T follicular helper cell (primary cell): ENCODE data around the gene ZNF485.
"Not testable (repeated sequence)": the region's sequence is repeated elsewhere in the genome, so short reads cannot be mapped to it uniquely, and the experiment has no call there.

Experiments
- DNase-seq: peaks from one replicate; pipeline ENCODE4 v3.0.0-alpha.2; 2020; ENCODE audit warnings: low read depth

ZNF485 gene

DNA sequence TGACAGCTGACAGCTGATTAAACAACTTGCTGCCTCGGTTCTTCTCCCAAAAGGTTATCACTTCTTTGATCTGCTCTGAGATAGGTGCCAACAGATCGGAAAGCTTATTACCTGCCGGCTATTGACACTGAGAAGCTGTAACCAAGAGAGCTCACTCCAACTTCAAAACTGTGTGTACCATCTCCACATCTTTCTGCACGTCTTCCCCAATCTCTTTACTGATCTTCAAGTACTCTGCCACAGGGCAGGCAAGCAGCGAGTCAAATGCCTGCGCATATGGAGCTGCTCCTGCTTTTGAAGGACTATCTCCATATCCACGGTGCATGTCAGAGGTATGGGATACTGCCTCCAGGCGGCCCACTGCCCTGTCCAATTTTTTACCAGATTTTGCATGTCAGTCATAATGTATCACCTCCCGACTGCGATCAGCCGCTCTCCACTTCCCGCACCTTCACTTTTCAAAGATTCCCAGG lies 352 bp upstream of the ZNF485 start:
- no peak for DNase-seq

DNA sequence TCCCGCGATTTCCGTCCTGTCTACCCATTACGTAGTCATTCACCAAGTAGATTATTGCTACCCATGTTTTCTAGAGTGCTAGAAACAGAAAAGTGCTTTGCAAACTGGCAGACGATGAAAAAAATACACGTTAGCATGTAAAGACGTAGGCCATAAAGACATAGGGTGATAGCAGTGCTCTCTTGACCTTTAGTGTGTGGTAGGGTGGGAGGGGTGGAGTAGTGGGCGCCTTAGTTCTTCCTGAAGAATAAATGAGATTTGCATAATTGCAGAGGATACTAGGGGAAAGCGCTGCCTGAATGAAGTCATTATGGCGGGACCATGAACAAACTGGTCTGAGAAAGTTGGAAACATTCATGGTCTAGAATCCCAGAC lies 948 bp downstream of the ZNF485 start:
- DNase-seq = no peak

DNA sequence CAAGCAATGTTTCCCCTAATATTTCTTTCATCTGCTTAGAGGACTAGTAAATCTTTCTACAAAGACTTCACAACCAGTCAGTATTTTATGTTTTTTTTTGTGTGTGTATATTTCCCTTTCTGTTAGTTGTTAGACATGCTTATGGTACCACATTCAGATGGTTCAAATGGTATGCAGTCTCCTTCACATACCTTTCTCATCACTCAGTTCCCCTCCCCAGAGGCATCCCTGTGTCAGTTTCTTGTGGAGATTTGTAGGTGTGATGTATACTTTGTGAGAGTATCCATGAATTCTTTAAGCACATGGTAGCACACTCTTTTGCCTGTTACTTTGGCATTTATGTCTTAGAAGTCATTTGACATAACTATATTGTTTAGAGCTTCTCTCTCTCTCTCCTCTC lies 4.4 kb downstream of the ZNF485 start:
- no peak for DNase-seq

DNA sequence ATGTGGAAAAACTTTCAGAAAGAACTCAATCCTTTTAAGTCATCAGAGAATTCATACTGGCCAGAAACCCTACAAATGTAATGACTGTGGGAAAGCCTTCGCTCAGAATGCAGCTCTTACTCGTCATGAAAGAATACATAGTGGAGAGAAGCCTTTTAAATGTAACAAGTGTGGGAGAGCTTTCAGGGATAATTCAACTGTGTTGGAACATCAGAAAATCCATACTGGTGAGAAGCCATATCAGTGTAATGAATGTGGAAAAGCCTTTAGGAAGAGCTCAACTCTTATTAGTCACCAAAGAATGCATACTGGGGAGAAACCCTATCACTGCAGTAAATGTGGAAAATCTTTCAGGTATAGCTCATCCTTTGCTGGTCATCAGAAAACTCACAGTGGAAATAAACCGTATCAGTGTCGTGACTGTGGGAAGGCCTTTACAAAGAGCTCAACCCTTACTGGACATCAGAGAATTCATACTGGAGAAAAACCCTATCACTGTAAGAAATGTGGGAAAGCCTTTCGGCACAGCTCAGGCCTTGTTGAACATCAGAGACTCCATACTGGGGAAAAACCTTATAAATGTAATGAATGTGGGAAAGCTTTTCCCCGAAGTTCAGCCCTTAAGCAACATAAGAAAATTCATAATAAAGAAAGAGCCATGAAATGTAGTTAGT lies 10.6 kb downstream of the ZNF485 start:
- no peak for DNase-seq

DNA sequence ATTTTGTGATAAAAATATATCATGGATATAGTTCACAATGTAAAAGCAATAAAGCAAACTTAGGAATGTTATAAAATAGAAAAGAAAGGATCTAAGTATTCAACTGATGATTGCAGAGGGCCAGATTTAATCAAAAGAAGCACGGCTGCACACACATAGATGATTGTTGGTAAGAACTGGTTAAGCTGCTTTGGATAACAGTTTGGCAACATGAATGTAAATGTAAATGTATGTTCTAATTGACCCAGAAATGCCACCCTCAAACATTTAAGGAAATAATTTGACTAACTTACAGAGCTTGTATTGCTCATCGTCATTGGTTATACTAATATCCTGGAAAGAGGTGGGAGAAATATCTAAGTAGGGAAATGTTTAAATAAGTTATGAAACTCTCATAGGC lies 13.1 kb downstream of the ZNF485 start:
- no peak for DNase-seq

DNA sequence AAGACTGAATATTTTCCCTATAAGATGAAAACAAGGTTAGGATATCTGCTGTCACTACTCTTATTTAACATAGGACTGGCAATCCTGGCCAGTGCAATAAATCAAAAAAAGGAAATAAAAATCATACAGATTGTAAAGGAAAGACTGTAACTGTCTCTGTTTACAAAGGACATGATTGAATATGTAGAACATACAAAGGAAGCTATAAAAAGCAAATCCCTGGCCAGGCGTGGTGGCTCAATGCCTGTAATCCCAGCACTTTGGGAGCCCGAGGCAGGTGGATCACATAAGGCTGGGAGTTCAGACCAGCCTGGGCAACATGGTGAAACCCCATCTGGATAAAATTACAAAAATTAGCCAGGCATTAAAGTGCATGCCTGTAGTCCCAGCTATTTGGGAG lies 15.8 kb downstream of the ZNF485 start:
- DNase-seq = no peak

DNA sequence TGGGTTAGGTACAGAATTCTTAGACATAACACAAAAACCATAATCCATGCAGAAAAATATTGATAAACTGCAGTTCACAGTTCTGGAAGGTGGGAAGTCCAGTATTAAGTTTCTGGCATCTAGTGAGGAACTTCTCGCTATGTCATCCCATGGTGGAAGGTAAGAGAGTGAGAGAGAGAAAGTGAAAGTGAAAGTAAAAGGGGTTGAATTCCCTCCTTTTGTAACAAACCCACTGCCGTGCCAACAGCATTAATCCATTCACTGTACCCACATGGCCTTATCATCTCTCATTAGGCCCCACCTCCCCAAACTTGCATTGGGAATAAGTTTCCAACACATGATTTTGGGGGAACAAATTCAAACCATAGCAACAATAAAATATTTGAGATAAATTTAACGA lies 17.1 kb downstream of the ZNF485 start:
- DNase-seq = no peak

DNA sequence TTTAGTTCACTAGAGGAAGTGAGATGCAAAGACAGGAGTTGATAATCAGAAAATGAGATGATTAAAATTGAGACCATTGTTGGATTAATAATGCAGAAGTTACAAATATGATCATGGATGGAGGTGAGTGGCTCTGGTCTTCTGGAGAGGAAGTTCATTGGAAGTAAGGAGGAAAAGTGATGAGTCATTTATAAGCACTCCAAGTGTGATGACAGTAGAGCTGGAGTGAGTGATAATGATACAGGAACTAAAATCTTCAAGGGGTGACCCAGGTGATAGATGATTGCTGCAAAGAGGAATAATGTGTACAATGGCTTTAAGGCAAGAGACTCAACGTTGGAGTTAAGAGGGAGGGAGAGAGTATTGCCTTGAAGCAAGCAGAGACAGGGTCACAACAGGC lies 21.7 kb downstream of the ZNF485 start:
- no peak for DNase-seq

DNA sequence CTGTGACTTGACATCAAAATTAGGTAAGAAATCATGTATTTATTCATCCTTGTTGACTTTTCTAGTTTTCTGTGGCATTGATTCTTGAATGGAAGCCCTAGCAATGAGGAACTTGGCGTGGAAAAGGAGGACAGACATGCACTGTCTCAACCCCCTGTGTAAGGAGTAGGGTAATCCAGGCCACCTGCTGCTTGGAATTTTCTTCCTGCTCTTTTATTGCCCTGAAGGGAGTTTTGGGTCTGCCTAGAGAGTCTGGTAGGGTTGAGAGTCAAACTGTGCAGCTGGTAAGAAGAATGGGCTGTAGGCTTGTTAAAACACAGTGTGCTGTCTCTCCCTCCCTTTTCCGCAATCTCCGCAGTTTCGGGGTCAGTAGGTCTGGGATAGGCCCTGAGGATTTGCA lies 22.7 kb downstream of the ZNF485 start:
- DNase-seq = no peak

DNA sequence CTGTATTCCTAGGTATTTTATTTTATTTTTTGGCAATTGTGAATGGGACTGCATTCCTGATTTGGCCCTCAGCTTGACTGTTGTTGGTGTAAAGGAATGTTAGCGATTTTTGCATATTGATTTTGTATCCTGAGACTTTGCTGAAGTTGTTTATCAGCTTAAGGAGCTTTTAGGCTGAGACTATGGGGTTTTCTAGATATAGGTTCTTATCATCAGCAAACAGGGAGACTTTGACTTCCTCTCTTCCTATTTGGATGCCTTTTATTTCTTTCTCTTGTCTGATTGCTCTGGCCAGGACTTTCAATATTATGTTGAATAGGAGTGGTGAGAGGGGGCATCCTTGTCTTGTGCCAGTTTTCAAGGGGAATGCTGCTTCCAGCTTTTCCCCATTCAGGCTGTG lies 29.6 kb downstream of the ZNF485 start:
- not testable (repeated sequence) for DNase-seq

DNA sequence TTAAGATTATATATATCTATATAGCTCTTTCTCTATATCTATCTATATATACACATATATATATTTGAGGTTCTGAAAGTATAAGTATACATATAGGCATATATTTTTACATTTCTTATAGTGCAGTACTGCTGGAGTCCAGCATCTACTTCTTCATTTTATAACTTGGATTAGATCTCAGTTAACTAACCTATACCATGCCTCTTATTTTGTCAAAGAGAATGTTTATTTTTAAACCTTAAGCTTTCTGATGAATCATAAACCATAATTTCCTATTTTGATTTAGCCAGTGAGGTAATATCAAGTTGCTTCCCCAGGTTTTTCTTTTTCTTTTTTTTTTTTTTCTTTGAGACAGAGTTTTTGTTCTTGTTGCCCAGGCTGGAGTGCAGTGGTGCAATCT lies 34.4 kb downstream of the ZNF485 start:
- DNase-seq = no peak

DNA sequence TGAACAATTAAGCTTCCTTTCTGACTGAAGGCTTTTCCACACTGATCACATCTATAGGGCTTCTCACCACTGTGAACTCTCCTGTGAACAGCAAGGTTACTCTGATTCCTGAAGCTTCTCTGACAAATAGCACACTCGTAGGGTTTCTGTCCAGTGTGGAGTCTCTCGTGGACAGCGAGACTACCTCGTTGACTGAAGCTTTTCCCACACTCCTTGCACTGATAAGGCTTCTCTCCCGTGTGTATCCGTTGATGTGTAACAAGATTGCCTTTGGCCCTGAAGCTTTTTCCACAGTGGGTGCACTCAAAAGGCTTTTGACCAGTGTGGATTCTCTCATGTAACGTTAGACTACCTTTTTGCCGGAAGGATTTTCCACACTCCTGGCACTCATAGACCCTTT lies 38.0 kb downstream of the ZNF485 start:
- DNase-seq = no peak

DNA sequence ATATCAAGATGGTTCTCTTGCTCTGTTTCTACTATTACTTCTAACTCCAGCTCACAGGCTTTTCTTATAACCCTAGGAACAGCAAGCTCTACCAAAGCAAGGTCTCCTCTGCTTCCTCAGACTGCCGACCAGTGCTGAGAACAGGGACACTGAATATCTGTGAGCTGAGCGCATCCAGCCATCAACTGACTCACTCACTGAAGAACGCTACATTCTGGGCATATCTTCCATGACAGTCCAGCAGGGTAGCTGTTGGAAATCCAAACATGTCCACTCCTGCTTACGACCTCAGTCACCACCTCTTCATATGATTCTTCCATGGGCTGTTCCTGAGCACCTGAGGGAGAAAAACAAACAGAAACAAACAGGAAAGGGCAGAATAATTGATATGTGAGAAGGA lies 39.6 kb downstream of the ZNF485 start:
- no peak for DNase-seq

DNA sequence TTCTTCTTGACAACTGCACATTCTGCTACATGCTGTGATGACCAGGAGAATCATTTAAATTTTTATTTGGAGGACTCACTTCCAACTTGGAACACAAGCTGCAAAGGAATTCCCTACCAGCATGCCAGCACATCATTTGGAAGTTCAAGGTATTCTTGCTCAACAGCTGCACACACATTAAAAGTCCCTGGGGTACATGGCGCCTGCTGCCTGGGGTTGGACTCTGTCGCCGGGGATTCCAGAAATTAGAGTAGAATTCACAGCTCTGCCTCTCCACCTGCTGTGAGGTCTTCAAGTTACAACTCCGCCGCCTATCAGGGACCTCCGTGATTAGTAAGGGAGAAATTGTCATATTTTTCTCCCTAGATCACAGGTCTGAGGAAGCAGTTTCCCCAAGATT lies 41.3 kb downstream of the ZNF485 start:
- no peak for DNase-seq

DNA sequence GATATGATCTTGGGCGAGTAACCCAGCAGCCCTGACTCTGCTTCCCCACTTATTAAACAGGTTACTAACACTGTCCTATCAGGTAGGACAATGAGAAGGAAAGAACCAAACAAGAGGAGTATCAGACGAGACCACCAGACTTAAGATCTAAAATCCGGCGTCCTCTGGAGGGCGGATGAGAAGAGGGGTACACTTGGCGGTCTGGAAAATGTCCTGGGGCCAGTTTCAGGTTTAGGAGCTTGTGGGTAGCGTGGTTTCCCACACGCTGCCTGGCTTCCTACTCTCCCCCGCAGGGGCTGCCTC lies 41.8 kb downstream of the ZNF485 start:
- DNase-seq = no peak

DNA sequence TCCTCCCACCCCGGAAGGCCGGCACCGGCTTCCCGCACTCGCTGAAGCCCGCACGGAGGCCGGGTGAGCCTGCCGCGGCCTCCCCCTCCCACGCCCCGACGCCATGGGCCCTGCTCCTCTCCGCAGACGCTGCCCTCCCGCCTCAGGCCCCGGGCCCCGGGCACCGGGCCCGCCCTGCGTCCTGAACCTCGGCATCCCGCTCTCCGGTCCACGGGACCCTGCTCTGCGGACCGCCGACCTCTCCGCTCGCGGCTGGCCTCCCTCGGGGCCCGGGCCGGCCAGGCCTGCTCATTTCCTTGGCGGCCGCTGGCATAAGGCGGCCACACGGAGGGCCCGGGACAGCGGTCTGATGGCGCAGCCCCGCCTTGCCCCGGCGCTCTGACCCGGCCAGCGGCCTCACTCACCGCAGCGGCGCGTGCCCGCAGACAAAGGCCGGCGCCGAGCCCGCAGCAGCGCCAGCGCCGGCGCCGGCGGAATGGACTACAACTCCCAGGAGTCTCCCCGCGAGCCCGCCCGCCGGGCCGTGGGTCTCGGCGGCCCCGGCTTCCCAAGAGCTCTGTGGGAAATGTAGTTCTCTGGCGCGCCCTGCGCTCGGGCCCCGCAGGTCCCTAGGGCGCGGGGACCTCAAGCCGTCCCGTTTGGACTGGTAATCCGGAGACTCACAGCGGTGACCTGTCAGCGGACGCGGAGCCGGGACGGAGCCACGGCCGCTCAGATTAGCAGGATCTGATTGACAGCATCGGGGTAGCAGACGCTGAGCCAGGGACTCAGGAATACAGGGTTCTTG lies 42.4 kb downstream of the ZNF485 start, which contains the start of gene ZNF32:
TSS of gene ZNF32 (minus strand) at position 484 of the 787 bp plus-strand sequence. CDS start 2,748 bp downstream, outside the sequence.
- peak; percentile 70 for DNase-seq

DNA sequence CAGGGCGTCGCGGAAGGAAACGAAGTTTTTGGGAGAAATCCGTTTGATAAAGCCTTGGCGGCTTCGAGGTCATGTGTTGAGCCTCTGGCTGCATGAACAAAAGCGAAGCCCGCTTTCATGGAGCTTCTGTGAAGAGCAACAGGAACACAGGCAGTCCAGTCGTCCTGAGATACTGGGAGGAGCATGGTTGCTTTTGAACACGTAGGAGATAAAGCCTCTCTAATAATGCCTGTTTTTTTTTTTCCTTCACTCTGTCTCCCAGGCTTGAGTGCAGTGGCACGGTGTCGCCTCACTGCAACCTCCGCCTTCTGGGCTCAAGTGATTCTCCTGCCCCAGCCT lies 42.9 kb downstream of the ZNF485 start:
- DNase-seq = no peak

DNA sequence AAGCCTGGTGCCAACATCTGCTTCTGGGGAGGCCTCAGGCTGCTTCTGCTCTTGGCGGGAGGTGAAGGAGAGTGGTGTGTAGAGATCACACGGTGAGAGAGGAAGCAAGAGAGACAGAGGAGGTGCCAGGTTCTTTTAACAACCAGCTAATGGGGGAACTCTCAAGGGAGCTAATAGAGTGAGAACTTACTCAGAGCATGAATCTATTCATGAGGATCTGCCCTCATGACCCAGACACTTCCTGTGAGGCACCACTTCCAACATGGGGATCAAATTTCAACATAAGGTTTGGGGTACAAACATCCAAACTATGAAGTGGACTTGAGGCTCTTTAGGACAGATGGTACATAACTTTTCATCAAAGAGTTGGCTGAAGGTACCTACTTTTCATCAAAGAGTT lies 47.5 kb downstream of the ZNF485 start:
- no peak for DNase-seq

DNA sequence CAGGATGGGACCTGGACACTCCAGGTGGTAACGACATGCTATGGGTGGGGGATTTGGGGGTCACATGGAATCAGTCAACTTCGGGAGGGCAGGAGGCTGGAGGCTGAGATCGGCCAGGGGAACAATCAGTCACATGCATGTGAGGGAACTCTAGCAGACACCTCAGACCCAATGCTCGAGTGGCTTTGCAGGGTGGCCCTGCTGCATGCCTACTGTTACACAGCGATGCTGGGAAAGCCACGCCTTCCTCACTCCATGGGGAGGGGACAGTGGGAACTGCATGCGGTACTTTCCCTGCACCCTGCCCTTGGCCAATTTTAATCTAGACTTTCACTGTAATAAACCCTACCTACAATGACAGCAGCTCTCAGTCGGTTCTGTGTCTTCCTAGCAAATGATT lies 49.1 kb downstream of the ZNF485 start:
- no peak for DNase-seq

DNA sequence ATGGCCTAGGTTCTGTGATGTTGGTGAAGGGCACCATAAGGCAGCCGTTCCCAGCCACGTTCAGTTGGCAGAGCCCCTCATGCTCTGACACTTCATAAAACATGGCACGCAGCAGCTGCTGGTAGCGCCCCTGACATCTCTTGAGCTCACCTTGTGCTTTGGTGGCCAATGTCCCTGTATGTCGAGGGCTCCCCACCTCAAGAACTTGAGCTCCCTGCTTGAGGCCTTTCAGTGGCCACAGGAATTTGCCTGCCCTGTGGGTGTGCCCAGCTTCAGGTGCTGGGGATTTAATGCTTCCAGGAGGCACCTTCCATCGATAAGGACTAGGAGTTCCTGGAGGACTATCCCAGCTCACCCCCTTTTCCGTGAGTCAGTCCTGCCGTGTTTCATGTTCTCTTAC lies 52.0 kb downstream of the ZNF485 start:
- DNase-seq = no peak

DNA sequence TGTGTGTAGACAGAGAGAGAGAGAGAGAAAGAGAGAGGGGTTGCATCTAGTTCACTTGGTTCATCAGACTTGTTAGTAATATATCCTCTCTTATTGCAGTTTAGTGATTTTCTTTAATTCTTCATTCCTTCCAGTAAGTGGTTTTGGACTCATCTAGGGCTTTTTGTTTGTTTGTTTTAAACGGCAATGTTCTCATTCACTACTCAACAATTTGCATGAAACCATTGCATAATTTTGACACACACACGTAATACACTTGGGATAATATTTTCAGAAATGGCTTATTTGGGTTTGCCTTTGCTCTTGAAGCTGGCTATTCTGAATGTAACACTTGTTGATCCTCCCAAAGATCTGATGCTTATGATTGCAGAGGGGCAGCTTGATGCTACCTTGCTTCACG lies 58.8 kb downstream of the ZNF485 start:
- DNase-seq = no peak

DNA sequence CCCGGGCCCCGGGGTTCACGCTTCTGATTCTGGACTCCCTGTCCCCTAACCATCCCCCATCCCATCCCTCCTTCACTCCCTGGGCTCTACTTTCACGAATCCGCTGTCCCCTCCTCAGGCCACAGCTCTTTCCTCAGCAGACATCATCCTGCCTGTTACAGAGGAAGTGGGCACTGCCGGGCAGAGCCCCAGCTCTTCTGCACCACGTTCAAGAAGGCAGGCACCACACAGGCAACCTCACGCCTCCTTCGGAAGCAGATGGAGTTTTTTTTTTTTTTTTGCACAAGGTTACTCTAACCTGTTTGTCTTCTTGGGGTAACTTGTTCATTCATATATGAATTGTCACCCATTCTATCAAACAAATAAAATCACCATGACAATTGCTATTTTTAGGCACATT lies 60.3 kb downstream of the ZNF485 start:
- DNase-seq = no peak

DNA sequence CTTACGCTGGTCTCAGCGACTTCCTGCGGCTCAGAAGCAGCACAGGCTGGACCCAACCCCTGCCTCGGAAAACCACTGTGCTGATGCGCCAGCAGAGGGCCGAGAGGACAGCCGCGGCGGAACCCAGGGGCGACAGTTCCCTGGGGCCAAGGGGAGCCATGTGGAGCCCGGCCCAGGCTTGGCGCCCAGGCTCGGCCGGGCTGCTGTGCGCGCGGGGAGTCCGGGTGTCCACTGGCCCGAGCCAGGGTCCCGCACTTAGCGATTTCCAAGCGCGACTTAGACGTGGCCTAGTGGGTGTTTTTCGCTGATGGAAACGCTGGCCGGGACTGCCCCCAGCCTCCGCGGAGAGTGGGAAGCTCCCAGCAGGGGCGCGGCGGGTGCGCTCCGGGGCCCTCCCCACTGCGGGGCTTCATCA lies 61.1 kb downstream of the ZNF485 start:
- DNase-seq = no peak
